Activated T-cell treated with anti-CD3 and anti-CD28 coated beads for 48 hours (primary cell): ENCODE results near the gene DLGAP1.
"Not testable (repeated sequence)": the region's sequence is repeated elsewhere in the genome, so short reads cannot be mapped to it uniquely, and the experiment has no call there.

Source experiments
- DNase-seq: peaks from one replicate; pipeline ENCODE4 v3.0.0-alpha.2; 2020; ENCODE audit warnings: low read depth

Gene DLGAP1

GRCh38 chr18:3624546-3624934 lies 830.6 kb downstream of the DLGAP1 start:
- no peak for DNase-seq

- DNase-seq, result no peak
These were observed 831.1 kb downstream of the DLGAP1 start for GRCh38 chr18:3623769-3624545.

GRCh38 chr18:3620146-3621119 lies 834.7 kb downstream of the DLGAP1 start:
- no peak for DNase-seq

GRCh38 chr18:3619746-3620145 lies 835.4 kb downstream of the DLGAP1 start:
- no peak for DNase-seq

- no peak for DNase-seq
These were observed 835.9 kb downstream of the DLGAP1 start for GRCh38 chr18:3619222-3619621.

- no peak for DNase-seq
These were observed 838.4 kb downstream of the DLGAP1 start for GRCh38 chr18:3616744-3617143.

- no peak for DNase-seq
These were observed 839.0 kb downstream of the DLGAP1 start for GRCh38 chr18:3616142-3616541.

- no peak for DNase-seq
These were observed 839.6 kb downstream of the DLGAP1 start for GRCh38 chr18:3615374-3615985.

GRCh38 chr18:3612315-3612714 lies 842.8 kb downstream of the DLGAP1 start:
- no peak for DNase-seq

- no peak for DNase-seq
These were observed 843.6 kb downstream of the DLGAP1 start for GRCh38 chr18:3611313-3612090.

GRCh38 chr18:3610813-3611212 lies 844.3 kb downstream of the DLGAP1 start:
- DNase-seq, result no peak

- no peak for DNase-seq
These were observed 844.9 kb downstream of the DLGAP1 start for GRCh38 chr18:3610188-3610708.

- DNase-seq, result no peak
These were observed 846.6 kb downstream of the DLGAP1 start for GRCh38 chr18:3608488-3608887.

GRCh38 chr18:3608099-3608453 lies 847.0 kb downstream of the DLGAP1 start:
- not testable (repeated sequence) for DNase-seq

GRCh38 chr18:3607309-3608098 lies 847.6 kb downstream of the DLGAP1 start:
- DNase-seq, result no peak

GRCh38 chr18:3606863-3607262 lies 848.2 kb downstream of the DLGAP1 start:
- DNase-seq, result not testable (repeated sequence)

- no peak for DNase-seq
These were observed 849.1 kb downstream of the DLGAP1 start for GRCh38 chr18:3605954-3606443.

GRCh38 chr18:3605486-3605952 lies 849.6 kb downstream of the DLGAP1 start:
- DNase-seq, result no peak

- no peak for DNase-seq
These were observed 850.4 kb downstream of the DLGAP1 start for GRCh38 chr18:3604498-3605408.

- no peak for DNase-seq
These were observed 850.9 kb downstream of the DLGAP1 start for GRCh38 chr18:3604235-3604497.
